B cell (primary cell): Measurements from ENCODE around the gene SNPH. TPM values are rescaled to one million over a fixed set of nuclear protein-coding genes. Genes with fewer than 3 reads are reported as not detected.

Experiments used
- ATAC-seq: fragments of 200-7000 bp; cut with Tn5 transposase; one replicate; pipeline ENCODE4 v1.10.0; 2021; ENCODE audit warnings: low read depth, mild to moderate bottlenecking, moderate number of reproducible peaks, moderate library complexity
- CTCF ChIA-PET: fragments of 350-600 bp; sonication (Branson Sonifier 250); formaldehyde crosslinking; loops from one replicate; lab custom pipeline; 2021; ENCODE audit warnings: antibody characterized with exemption, inconsistent platforms; lab: Charles Lee
- POLR2A ChIA-PET: fragments of 350-600 bp; sonication (Branson Sonifier 250); formaldehyde crosslinking; loops from one replicate; lab custom pipeline; 2021; ENCODE audit warnings: antibody characterized with exemption; lab: Charles Lee
- DNase-seq: peaks from one replicate; pipeline ENCODE4 v3.0.0; 2013
- H2AFZ ChIP-seq: 2 replicates; pipeline ENCODE4 v1.6.1; 2012; ENCODE audit warnings: mild to moderate bottlenecking, low read depth, low read length; ENCODE audit not compliant: insufficient read depth, poor library complexity, severe bottlenecking
- H3K27ac ChIP-seq, 2 donors: 1 replicate in 1 of 2; 2 replicates in 1 of 2; pipeline ENCODE4 v1.5.1; 2012 to 2013; ENCODE audit warnings: low read length in 2 of 2, mild to moderate bottlenecking in 2 of 2, moderate library complexity in 1 of 2
- H3K27me3 ChIP-seq, 4 experiments: fragments of 200-600 bp in 1 of 4; sonication (generic) in 1 of 4; replicated peaks in 1 of 4; 1 replicate in 2 of 4; 2 replicates in 2 of 4; pipeline versions ENCODE4 v1.6.1 to v1.7.0; 2013 to 2016; ENCODE audit warnings: low read length in 3 of 4, mild to moderate bottlenecking in 2 of 4, mixed read lengths in 1 of 4, moderate library complexity in 1 of 4; ENCODE audit not compliant: insufficient read depth in 4 of 4, control insufficient read depth in 3 of 4; ENCODE audit errors: control extremely low read depth in 1 of 4
- H3K36me3 ChIP-seq, 2 experiments: replicated peaks in 1 of 2; 1 replicate in 1 of 2; 2 replicates in 1 of 2; pipeline versions ENCODE4 v1.6.1 to v1.7.1; 2013; ENCODE audit warnings: low read length in 1 of 2; ENCODE audit not compliant: insufficient read depth in 2 of 2, control insufficient read depth in 1 of 2; ENCODE audit errors: control extremely low read depth in 1 of 2, extremely low read depth in 1 of 2
- H3K4me1 ChIP-seq, 2 donors: fragments of 200-600 bp in 1 of 2; sonication (generic) in 1 of 2; 1 replicate in 1 of 2; 2 replicates in 1 of 2; pipeline versions ENCODE4 v1.5.1 to v1.6.1; 2013 to 2017; ENCODE audit warnings: low read length in 2 of 2; ENCODE audit not compliant: control insufficient read depth in 2 of 2, insufficient read depth in 2 of 2
- H3K4me2 ChIP-seq: replicated peaks from 2 replicates; pipeline ENCODE3; 2012; ENCODE audit warnings: mild to moderate bottlenecking, low read depth, low read length; ENCODE audit not compliant: poor library complexity, severe bottlenecking
- H3K4me3 ChIP-seq, 5 experiments: fragments of 200-600 bp in 1 of 5; sonication (generic) in 1 of 5; 1 replicate in 3 of 5; 2 replicates in 2 of 5; pipeline versions ENCODE4 v1.5.1 to v1.7.0; 2011 to 2016; ENCODE audit warnings: low read length in 4 of 5, mild to moderate bottlenecking in 4 of 5, low read depth in 2 of 5, control low read depth in 1 of 5, moderate library complexity in 1 of 5; ENCODE audit not compliant: insufficient read depth in 1 of 5; ENCODE audit errors: control extremely low read depth in 1 of 5, extremely low read depth in 1 of 5
- H3K79me2 ChIP-seq: fragments of 200-600 bp; sonication (generic); one replicate; pipeline ENCODE4 v1.6.0; 2016; ENCODE audit warnings: low read length; ENCODE audit not compliant: control insufficient read depth, insufficient read depth
- H3K9ac ChIP-seq: fragments of 200-600 bp; sonication (generic); 2 replicates; pipeline ENCODE4 v1.6.1; 2017; ENCODE audit warnings: mild to moderate bottlenecking, low read length, moderate library complexity
- H3K9me3 ChIP-seq, 3 donors: one replicate each; pipeline versions ENCODE4 v1.6.1 to v1.7.1; 2013; ENCODE audit warnings: low read length in 2 of 3; ENCODE audit not compliant: control insufficient read depth in 2 of 3, insufficient read depth in 1 of 3; ENCODE audit errors: control extremely low read depth in 1 of 3
- H4K20me1 ChIP-seq: 2 replicates; pipeline ENCODE4 v1.6.0; 2012; ENCODE audit warnings: mild to moderate bottlenecking, low read length; ENCODE audit not compliant: insufficient read depth, control insufficient read depth, poor library complexity, severe bottlenecking
- H3K27ac Mint-ChIP-seq: one replicate; pipeline ENCODE4 v1.8.0; 2021; ENCODE audit warnings: mixed read lengths
- H3K27me3 Mint-ChIP-seq: one replicate; pipeline ENCODE4 v1.8.0; 2021; ENCODE audit warnings: mixed read lengths
- H3K4me1 Mint-ChIP-seq: one replicate; pipeline ENCODE4 v1.8.0; 2021; ENCODE audit warnings: mixed read lengths
- H3K4me3 Mint-ChIP-seq: one replicate; pipeline ENCODE4 v1.8.0; 2021; ENCODE audit warnings: mixed read lengths
- H3K9me3 Mint-ChIP-seq: one replicate; pipeline ENCODE4 v1.8.0; 2022; ENCODE audit warnings: mixed read lengths; ENCODE audit not compliant: insufficient read depth
- EZH2 ChIP-seq: IDR thresholded peaks from 2 replicates; pipeline ENCODE4 v1.6.1; 2012; ENCODE audit warnings: borderline replicate concordance, low read depth, mild to moderate bottlenecking, moderate library complexity, low read length; ENCODE audit not compliant: insufficient read depth, poor library complexity, severe bottlenecking
- WGBS: methylation state at CpG from one replicate; pipeline ENCODE4 v1.1.5; 2013; ENCODE audit warnings: missing lambda C conversion rate; ENCODE audit not compliant: insufficient coverage; 5-methylcytosine and 5-hydroxymethylcytosine counted together
- intact Hi-C: fragments of 100-400 bp; cut with micrococcal nuclease; formaldehyde crosslinking; loops from one replicate; pipeline ENCODE4 v1.10.0; 2022
- polyA plus RNA-seq: library from polyadenylated mRNA; depleted of rRNA; stranded (reverse); fragments of >200 nt; gene quantifications from 2 replicates; pipeline ENCODE4 v1.2.3, GENCODE V29; 2012
- total RNA-seq, 2 donors: library from RNA; stranded (reverse); fragments of 120-200 nt in 1 of 2; gene quantifications; 1 replicate in 1 of 2; 2 replicates in 1 of 2; pipeline versions ENCODE4 v1.2.3 to v1.2.4, GENCODE V29; 2013 to 2022
- TF ChIP-seq, protein P1 (sequence below): fragments of 200-600 bp; IDR thresholded peaks from one replicate; pipeline ENCODE4 v1.8.0; 2022; ENCODE audit warnings: antibody characterized with exemption, mild to moderate bottlenecking

Gene SNPH
- total and polyA plus RNA-seq, 2 donors (not counting 1 experiment from before 2014, with no cell fraction given) = 0.67 to 3.0 TPM

DNA sequence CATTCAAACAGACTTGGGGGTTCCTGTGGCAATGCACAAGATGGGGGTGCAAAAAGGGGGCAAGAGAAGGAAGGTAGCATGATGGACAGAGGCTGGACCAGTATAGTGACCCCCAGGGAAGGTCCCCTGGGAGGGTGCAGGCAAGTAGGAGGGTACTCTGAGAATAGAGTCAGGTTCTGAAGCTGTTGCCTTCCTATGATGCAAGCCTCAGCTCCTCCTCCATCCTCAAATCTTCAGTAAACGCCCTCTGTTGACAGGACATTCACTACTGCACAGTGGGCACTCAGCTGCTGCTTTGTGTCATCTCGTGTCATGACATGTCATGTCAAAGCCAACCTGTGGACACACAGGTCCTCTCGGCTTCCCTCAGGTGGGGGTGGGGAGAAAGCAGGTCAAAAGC is 68.7 kb downstream of the SNPH start:
- ChIA-PET POLR2A (no interaction called here), CTCF (interaction anchor here (1.6 kb wide), 1 partner anchor 22 kb away, joined by 5 read pairs; no protein-coding TSS in a partner anchor)
- peaks cover 0 to 19% of the 10 kb centered on the region in 2 experiments for H3K36me3 ChIP-seq
- peaks cover 57% of the 10 kb centered on the region for H3K79me2 ChIP-seq
- H3K4me1 ChIP-seq = peaks cover 14 to 25% of the 10 kb centered on the region in 2 donors
- H3K27ac ChIP-seq = no peak overlapping the region
- Mint-ChIP-seq H3K4me1 (peaks cover 40% of the 10 kb centered on the region), H3K27me3 (no peaks in the 10 kb centered on the region), H3K4me3 (no peak overlapping the region), H3K9me3 (no peaks in the 10 kb centered on the region), H3K27ac (peak overlapping the region; percentile 3)
- H4K20me1 ChIP-seq = peaks cover 9% of the 10 kb centered on the region
- 94% methylated on average over 2 of the region's 3 CpGs for WGBS
- TF ChIP-seq, protein P1, sequence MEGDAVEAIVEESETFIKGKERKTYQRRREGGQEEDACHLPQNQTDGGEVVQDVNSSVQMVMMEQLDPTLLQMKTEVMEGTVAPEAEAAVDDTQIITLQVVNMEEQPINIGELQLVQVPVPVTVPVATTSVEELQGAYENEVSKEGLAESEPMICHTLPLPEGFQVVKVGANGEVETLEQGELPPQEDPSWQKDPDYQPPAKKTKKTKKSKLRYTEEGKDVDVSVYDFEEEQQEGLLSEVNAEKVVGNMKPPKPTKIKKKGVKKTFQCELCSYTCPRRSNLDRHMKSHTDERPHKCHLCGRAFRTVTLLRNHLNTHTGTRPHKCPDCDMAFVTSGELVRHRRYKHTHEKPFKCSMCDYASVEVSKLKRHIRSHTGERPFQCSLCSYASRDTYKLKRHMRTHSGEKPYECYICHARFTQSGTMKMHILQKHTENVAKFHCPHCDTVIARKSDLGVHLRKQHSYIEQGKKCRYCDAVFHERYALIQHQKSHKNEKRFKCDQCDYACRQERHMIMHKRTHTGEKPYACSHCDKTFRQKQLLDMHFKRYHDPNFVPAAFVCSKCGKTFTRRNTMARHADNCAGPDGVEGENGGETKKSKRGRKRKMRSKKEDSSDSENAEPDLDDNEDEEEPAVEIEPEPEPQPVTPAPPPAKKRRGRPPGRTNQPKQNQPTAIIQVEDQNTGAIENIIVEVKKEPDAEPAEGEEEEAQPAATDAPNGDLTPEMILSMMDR = no peak
- TF ChIP-seq EZH2 = no peak
- H3K9ac ChIP-seq = no peak overlapping the region
- intact Hi-C loops = no loop called here
- no peaks in the 10 kb centered on the region for H3K27me3 ChIP-seq
- no peaks in the 10 kb centered on the region for H3K9me3 ChIP-seq
- DNase-seq = no peak
- no peak for ATAC-seq
- H3K4me2 ChIP-seq = no peak overlapping the region
- H3K4me3 ChIP-seq = no peak overlapping the region
- no peak overlapping the region for H2AFZ ChIP-seq

DNA sequence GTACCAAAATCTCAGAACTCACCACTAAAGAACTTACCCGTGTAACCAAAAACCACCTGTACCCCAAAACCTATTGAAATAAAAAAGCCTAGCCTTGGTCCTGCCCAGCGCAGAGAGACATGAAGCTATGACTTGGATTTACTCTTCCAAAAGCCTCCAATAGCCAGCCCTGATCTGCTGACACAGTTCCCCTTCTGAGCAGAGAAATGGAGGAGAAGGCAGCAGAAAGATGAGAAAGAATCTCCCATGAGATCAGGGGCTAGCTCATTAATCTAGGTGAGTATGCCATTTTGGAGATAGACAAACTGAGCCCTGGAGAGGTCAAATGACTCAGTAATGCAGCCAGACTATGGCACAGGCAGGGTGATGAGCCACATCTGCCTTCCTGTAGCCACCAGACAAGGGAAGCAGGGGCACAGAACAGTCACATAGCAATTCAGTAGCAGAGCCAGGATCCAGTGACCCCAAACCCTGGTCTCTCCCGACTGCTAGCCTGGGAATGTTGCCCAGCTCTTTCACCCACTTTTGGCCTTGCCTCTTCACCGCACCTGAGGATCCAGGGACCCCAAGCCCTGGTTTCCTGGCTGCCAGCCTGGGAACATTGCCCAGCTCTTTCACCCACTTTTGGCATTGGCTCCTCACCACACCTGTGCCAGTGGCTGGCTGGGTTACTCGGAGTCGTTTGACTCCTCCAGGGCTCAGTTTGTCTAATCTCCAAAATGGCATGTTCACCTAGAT is 70.0 kb downstream of the SNPH start:
- no peak overlapping the region for H3K27ac Mint-ChIP-seq
- ATAC-seq (no peak), DNase-seq (no peak)
- H3K4me2 ChIP-seq = no peak overlapping the region
- intact Hi-C loops = no loop called here
- H4K20me1 ChIP-seq = peaks cover 9% of the 10 kb centered on the region
- H3K4me3 Mint-ChIP-seq = no peak overlapping the region
- CTCF ChIA-PET = interaction anchor here (0.8 to 1.6 kb wide), 2 partner anchors 20 to 23 kb away, joined by 3 to 5 read pairs; no protein-coding TSS in a partner anchor
- WGBS = 94% methylated on average over 2 of the region's 6 CpGs
- no peak overlapping the region for H3K4me3 ChIP-seq
- peaks cover 0 to 20% of the 10 kb centered on the region in 2 experiments for H3K36me3 ChIP-seq
- H3K79me2 ChIP-seq = peaks cover 48% of the 10 kb centered on the region
- H3K9me3 ChIP-seq = no peaks in the 10 kb centered on the region
- no peaks in the 10 kb centered on the region for H3K9me3 Mint-ChIP-seq
- TF ChIP-seq EZH2 = no peak
- TF ChIP-seq, protein P1 = no peak
- peaks cover 5 to 13% of the 10 kb centered on the region in 2 donors for H3K4me1 ChIP-seq
- H3K27me3 ChIP-seq = no peaks in the 10 kb centered on the region
- H3K27ac ChIP-seq = no peak overlapping the region
- peaks cover 28% of the 10 kb centered on the region for H3K4me1 Mint-ChIP-seq
- no peak overlapping the region for H3K9ac ChIP-seq
- H2AFZ ChIP-seq = no peak overlapping the region
- no peaks in the 10 kb centered on the region for H3K27me3 Mint-ChIP-seq
- POLR2A ChIA-PET = no interaction called here
